AG04449 (cell line): ENCODE results near the gene DCAF4L1.

Experiments used
- CTCF ChIA-PET: fragments of 350-600 bp; formaldehyde crosslinking; extraction: SDS; loops from one replicate; lab custom pipeline; 2021; ENCODE audit warnings: antibody characterized with exemption; lab: Yijun Ruan, JAX
- POLR2A ChIA-PET: fragments of 400-600, 350-600 bp; formaldehyde crosslinking; extraction: SDS; loops from one replicate; lab custom pipeline; 2020; ENCODE audit warnings: antibody characterized with exemption, inconsistent platforms; lab: Yijun Ruan, JAX
- DNase-seq: peaks from one replicate; pipeline ENCODE4 v3.0.0-alpha.2; 2010; ENCODE audit warnings: low read depth, low spot score
- H3K4me3 ChIP-seq: 2 replicates; pipeline ENCODE4 v1.5.1; 2011; ENCODE audit warnings: low read depth, mild to moderate bottlenecking, control low read depth, low read length
- CTCF ChIP-seq: IDR thresholded peaks from one replicate; pipeline ENCODE4 v1.5.1; 2011; ENCODE audit warnings: mild to moderate bottlenecking, moderate library complexity, low read length, control low read depth, inconsistent platforms; ENCODE audit not compliant: insufficient read depth; ENCODE audit errors: missing control alignments

The DCAF4L1 gene

DNA sequence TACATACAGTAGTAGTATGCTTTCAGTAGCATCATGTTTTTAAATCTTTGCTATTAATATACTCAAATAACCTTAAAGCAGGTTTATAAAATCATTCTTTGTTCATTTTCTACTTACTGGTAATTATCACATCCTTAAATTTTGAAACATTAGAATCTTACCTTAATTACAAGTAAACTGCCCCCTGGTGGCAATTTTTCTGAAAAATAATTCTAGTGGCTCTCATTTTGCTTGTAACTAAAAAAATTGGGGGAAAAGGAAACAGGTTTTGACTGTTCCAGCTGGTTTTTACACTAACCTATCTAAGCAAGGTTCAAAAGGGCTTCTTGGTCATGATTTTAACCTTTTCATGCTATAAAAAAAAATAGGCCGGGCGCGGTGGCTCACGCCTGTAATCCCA lies 18.5 kb upstream of the DCAF4L1 start:
- POLR2A ChIA-PET: no interaction called here
- no peak for DNase-seq
- no peak overlapping the region for H3K4me3 ChIP-seq
- no peak for TF ChIP-seq CTCF
- CTCF ChIA-PET: interaction anchor here (1.3 kb wide), 1 partner anchor 9 kb away, joined by 10 read pairs; no protein-coding TSS in a partner anchor

GRCh38 chr4:41964401-41964800 lies 17.2 kb upstream of the DCAF4L1 start:
- no peak for TF ChIP-seq CTCF
- ChIA-PET POLR2A (no interaction called here), CTCF (interaction anchor here (1.3 kb wide), 1 partner anchor 10 kb away, joined by 10 read pairs; no protein-coding TSS in a partner anchor)
- no peak for DNase-seq
- no peak overlapping the region for H3K4me3 ChIP-seq

DNA sequence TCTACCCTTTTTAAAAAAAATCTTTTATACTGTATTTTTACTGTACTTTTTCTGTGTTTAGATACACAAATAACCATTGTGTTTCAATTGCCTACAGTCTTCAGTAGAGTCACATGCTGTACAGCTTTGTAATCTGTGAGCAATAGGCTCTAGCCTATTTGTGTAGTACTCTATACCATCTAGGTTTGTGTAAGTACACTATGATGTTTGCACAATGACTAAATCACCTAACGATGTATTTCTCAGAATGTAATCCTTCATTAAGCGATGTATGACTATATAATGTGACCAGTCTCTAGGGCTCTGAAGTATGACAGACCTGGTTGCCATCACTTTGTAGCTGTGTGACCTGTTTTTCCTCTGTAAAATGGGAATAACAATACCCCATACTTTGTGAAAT lies 14.2 kb upstream of the DCAF4L1 start:
- POLR2A ChIA-PET: no interaction called here

GRCh38 chr4:41969671-41970070 lies 11.9 kb upstream of the DCAF4L1 start:
- H3K4me3 ChIP-seq: no peak overlapping the region
- TF ChIP-seq CTCF: no peak
- ChIA-PET POLR2A (no interaction called here), CTCF (no interaction called here)
- no peak for DNase-seq

More for the DNA sequence above, 14.2 kb upstream of the DCAF4L1 start:
- TF ChIP-seq CTCF: no peak
- H3K4me3 ChIP-seq: no peak overlapping the region
- CTCF ChIA-PET: interaction anchor here (1.2 kb wide), 1 partner anchor 9 kb away, joined by 4 read pairs; no protein-coding TSS in a partner anchor
- DNase-seq: no peak

GRCh38 chr4:41975341-41975740 lies 6.2 kb upstream of the DCAF4L1 start:
- ChIA-PET POLR2A (no interaction called here), CTCF (no interaction called here)
- no peak for DNase-seq
- H3K4me3 ChIP-seq: no peak overlapping the region
- no peak for TF ChIP-seq CTCF

DNA sequence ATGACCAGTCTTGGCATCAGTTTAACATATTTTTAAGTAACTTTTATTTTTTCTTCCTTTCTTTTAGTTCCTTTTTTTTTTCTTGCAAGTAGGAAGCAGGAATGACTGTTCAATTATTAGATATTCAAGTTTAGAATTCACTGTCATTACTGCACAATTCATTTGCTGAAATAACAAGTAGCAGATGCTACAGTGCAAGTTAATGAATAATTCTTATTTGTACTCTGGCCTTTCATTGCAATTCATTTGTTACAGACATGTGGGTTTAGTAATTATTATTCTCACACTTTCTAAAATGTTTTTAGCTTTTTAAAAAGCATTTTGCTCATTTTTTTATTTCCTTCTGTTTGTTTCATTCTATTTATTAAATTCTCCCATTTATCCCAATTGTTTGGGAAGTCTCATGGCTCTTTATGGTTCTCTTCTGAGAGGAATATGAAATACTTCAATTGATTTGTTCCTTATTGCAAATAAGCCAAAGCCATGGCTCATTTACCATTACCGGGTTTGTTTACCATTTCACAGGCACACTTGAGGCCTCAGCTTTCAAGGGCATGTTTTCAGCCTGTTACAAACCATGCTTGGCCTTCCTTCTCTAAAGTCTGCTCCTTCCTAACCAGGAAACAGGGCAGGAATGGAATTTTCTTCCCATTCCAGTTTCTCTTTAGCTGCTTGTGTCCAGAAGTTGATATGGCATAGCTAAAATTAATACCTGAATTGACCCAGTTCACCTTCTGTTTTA lies 4.6 kb upstream of the DCAF4L1 start:
- no peak for TF ChIP-seq CTCF
- H3K4me3 ChIP-seq: no peak overlapping the region
- POLR2A ChIA-PET: no interaction called here
- no peak for DNase-seq
- CTCF ChIA-PET: no interaction called here
